HepG2 (cell line): ENCODE measurements around the gene AKR1B15. TPM values are rescaled to one million over a fixed set of nuclear protein-coding genes. Genes with fewer than 3 reads are reported as not detected.

Experiments used
- ATAC-seq: fragments of 200-7000 bp; cut with Tn5 transposase; 3 replicates; pipeline ENCODE4 v1.9.1; 2020; ENCODE audit warnings: mild to moderate bottlenecking, moderate library complexity
- BruUV-seq: library from RNA; stranded (reverse); fragments of 400-500 nt; replicated peaks from 2 replicates; lab custom pipeline; 2021; lab: Mats Ljungman, UMichigan
- CTCF ChIA-PET: fragments of 300-600 bp; formaldehyde crosslinking; extraction: SDS; loops from one replicate; lab custom pipeline; 2021; ENCODE audit warnings: low total read pairs, inconsistent platforms, low intra/inter-chr PET ratio; lab: Yijun Ruan, JAX
- POLR2A ChIA-PET: fragments of 350-600 bp; sonication (Branson Sonifier 250); formaldehyde crosslinking; loops from one replicate; lab custom pipeline; 2020; ENCODE audit warnings: antibody characterized with exemption, inconsistent platforms; lab: Yijun Ruan, JAX
- DNase-seq: peaks from one replicate; pipeline ENCODE4 v3.0.0-alpha.2; 2015; ENCODE audit warnings: low spot score
- FAIRE-seq: peaks from 3 replicates; lab custom pipeline; 2011; peaks lifted over from hg19 to GRCh38; lab: Jason Lieb, UNC
- H2AFZ ChIP-seq: one replicate; pipeline ENCODE4 v1.6.1; 2011; ENCODE audit warnings: low read length, inconsistent platforms
- H3K27ac ChIP-seq: fragments of 300-600 bp; 3 replicates; pipeline ENCODE4 v1.8.0; 2011; ENCODE audit warnings: mixed run types, mild to moderate bottlenecking, mixed read lengths, low read length, inconsistent platforms; ENCODE audit not compliant: insufficient read depth; ENCODE audit errors: extremely low read length
- H3K27me3 ChIP-seq, 2 experiments: fragments of 200-600 bp in 1 of 2; 2 replicates in 1 of 2; 3 replicates in 1 of 2; pipeline versions ENCODE4 v1.6.0 to v1.8.0; 2011; ENCODE audit warnings: low read length in 2 of 2, mild to moderate bottlenecking in 2 of 2, moderate library complexity in 2 of 2, inconsistent platforms in 1 of 2; ENCODE audit not compliant: insufficient read depth in 2 of 2, control insufficient read depth in 1 of 2
- H3K36me3 ChIP-seq, 2 experiments: fragments of 200-600 bp in 1 of 2; replicated peaks in 1 of 2; 2 replicates in 1 of 2; 3 replicates in 1 of 2; pipeline versions ENCODE4 v1.5.1 to v1.8.0; 2011; ENCODE audit warnings: low read length in 2 of 2, inconsistent platforms in 1 of 2; ENCODE audit not compliant: insufficient read depth in 2 of 2, control insufficient read depth in 1 of 2
- H3K4me1 ChIP-seq: 2 replicates; pipeline ENCODE4 v1.5.1; 2012; ENCODE audit warnings: low read length, inconsistent platforms; ENCODE audit not compliant: insufficient read depth
- H3K4me2 ChIP-seq: 2 replicates; pipeline ENCODE4 v1.6.0; 2011; ENCODE audit warnings: low read depth, low read length, inconsistent platforms
- H3K4me3 ChIP-seq, 3 experiments: fragments of 200-600 bp in 1 of 3; sonication (generic), shearing (Covaris generic) in 1 of 3; replicated peaks in 1 of 3; 2 replicates each; pipeline ENCODE4 v1.5.1; 2011 to 2016; ENCODE audit warnings: low read length in 3 of 3, inconsistent platforms in 2 of 3, low read depth in 2 of 3, mild to moderate bottlenecking in 2 of 3, control low read depth in 1 of 3, mixed read lengths in 1 of 3; ENCODE audit not compliant: insufficient read depth in 1 of 3
- H3K79me2 ChIP-seq: one replicate; pipeline ENCODE4 v1.6.1; 2011; ENCODE audit warnings: low read length, inconsistent platforms; ENCODE audit not compliant: insufficient read depth
- H3K9ac ChIP-seq: 2 replicates; pipeline ENCODE4 v1.6.0; 2011; ENCODE audit warnings: mild to moderate bottlenecking, low read depth, low read length, inconsistent platforms; ENCODE audit not compliant: insufficient read depth
- H3K9me3 ChIP-seq: 2 replicates; pipeline ENCODE4 v1.5.1; 2012; ENCODE audit warnings: mild to moderate bottlenecking, low read length
- H4K20me1 ChIP-seq: 2 replicates; pipeline ENCODE4 v1.6.0; 2011; ENCODE audit warnings: inconsistent platforms, mild to moderate bottlenecking, low read length, moderate library complexity; ENCODE audit not compliant: insufficient read depth
- BRD4 ChIP-seq: sonication (generic); formaldehyde crosslinking; IDR thresholded peaks from 2 replicates; pipeline ENCODE4 v1.4.0; 2020; ENCODE audit warnings: missing genetic modification reagents
- PAXIP1 ChIP-seq: sonication (generic); formaldehyde crosslinking; conservative IDR thresholded peaks from 2 replicates; pipeline ENCODE4 v1.4.0; 2020; ENCODE audit warnings: mild to moderate bottlenecking, missing genetic modification reagents, moderate library complexity
- ZNF264 ChIP-seq: sonication (generic); formaldehyde crosslinking; IDR thresholded peaks from 2 replicates; pipeline ENCODE4 v1.4.0; 2020; ENCODE audit warnings: missing genetic modification reagents
- ZNF503 ChIP-seq: sonication (generic); formaldehyde crosslinking; IDR thresholded peaks from 2 replicates; pipeline ENCODE4 v1.4.0; 2020; ENCODE audit warnings: missing genetic modification reagents
- ZNF687 ChIP-seq: sonication (generic); formaldehyde crosslinking; IDR thresholded peaks from 2 replicates; pipeline ENCODE4 v1.5.1; 2020; ENCODE audit warnings: mild to moderate bottlenecking, missing genetic modification reagents, moderate library complexity
- WGBS: methylation state at CpG from one replicate; pipeline ENCODE4 v1.1.6; 2017; ENCODE audit warnings: low lambda C conversion rate; 5-methylcytosine and 5-hydroxymethylcytosine counted together
- in situ Hi-C: cut with HindIII; loops from 2 replicates; pipeline ENCODE4 v1.10.0; 2017; ENCODE audit warnings: low pct_unique_long_range_greater_than_20kb; ENCODE audit not compliant: extremely low pct_ligation_motif_present
- intact Hi-C: fragments of 100-400 bp; cut with micrococcal nuclease; formaldehyde crosslinking; loops from one replicate; pipeline ENCODE4 v1.10.0; 2022; ENCODE audit not compliant: unreplicated experiment
- polyA plus RNA-seq, 8 experiments: library from polyadenylated mRNA; depleted of rRNA in 3 of 8; stranded (reverse) in 7 of 8; unstranded in 1 of 8; fragments of >200 nt; fragmentation: Illumina TruSeq in 4 of 8; extraction: Trizol in 4 of 8; gene quantifications; 2 replicates each; pipeline versions ENCODE4 v1.2.1 to v1.2.3, GENCODE V29; 2011 to 2016; ENCODE audit warnings: low read depth in 4 of 8, missing spikeins in 1 of 8, mixed read lengths in 1 of 8; ENCODE audit not compliant: insufficient read depth in 1 of 8
- total RNA-seq, 5 experiments: library from RNA; depleted of rRNA; stranded (reverse); fragments of >200 nt; fragmentation: Illumina TruSeq; extraction: Trizol; gene quantifications; 2 replicates each; pipeline ENCODE4 v1.2.3, GENCODE V29; 2016; ENCODE audit warnings: low read depth in 1 of 5
- TF ChIP-seq, protein P1 (sequence below): sonication (generic); formaldehyde crosslinking; IDR thresholded peaks from 2 replicates; pipeline ENCODE4 v1.4.0; 2020; ENCODE audit warnings: mild to moderate bottlenecking, missing genetic modification reagents

Gene AKR1B15
- total and polyA plus RNA-seq, 2 of the 13 experiments (the other 11 are each of a cell fraction or from before 2014, with no cell fraction given) = 0.77 TPM; not detected in 1

GRCh38 chr7:134618756-134619530, 70.0 kb downstream of the AKR1B15 start:
- no peak overlapping the region for H3K4me3 ChIP-seq
- 12% methylated on average over 5 of the region's 5 CpGs for WGBS
- H3K79me2 ChIP-seq = no peaks in the 10 kb centered on the region
- H4K20me1 ChIP-seq = no peaks in the 10 kb centered on the region
- no TSS peak for BruUV-seq
- no peak overlapping the region for H3K9ac ChIP-seq
- no peak overlapping the region for H3K27ac ChIP-seq
- intact Hi-C loops (no loop called here), in situ Hi-C loops (no loop called here)
- H3K36me3 ChIP-seq = no peaks in the 10 kb centered on the region
- DNase-seq (no peak), FAIRE-seq (no peak), ATAC-seq (no peak)
- H3K9me3 ChIP-seq = no peaks in the 10 kb centered on the region
- peaks cover 0 to 8% of the 10 kb centered on the region in 2 experiments; a peak in 1 of 5 replicates for H3K27me3 ChIP-seq
- ChIA-PET POLR2A (no interaction called here), CTCF (no interaction called here)
- no peaks in the 10 kb centered on the region for H3K4me1 ChIP-seq
- no peak overlapping the region for H2AFZ ChIP-seq
- TF ChIP-seq PAXIP1 (no peak), ZNF687 (CRISPR knock-in tag) (no peak), BRD4 (CRISPR knock-in tag) (no peak), ZNF264 (CRISPR knock-in tag) (no peak), ZNF503 (CRISPR knock-in tag) (no peak)
- TF ChIP-seq, protein P1, sequence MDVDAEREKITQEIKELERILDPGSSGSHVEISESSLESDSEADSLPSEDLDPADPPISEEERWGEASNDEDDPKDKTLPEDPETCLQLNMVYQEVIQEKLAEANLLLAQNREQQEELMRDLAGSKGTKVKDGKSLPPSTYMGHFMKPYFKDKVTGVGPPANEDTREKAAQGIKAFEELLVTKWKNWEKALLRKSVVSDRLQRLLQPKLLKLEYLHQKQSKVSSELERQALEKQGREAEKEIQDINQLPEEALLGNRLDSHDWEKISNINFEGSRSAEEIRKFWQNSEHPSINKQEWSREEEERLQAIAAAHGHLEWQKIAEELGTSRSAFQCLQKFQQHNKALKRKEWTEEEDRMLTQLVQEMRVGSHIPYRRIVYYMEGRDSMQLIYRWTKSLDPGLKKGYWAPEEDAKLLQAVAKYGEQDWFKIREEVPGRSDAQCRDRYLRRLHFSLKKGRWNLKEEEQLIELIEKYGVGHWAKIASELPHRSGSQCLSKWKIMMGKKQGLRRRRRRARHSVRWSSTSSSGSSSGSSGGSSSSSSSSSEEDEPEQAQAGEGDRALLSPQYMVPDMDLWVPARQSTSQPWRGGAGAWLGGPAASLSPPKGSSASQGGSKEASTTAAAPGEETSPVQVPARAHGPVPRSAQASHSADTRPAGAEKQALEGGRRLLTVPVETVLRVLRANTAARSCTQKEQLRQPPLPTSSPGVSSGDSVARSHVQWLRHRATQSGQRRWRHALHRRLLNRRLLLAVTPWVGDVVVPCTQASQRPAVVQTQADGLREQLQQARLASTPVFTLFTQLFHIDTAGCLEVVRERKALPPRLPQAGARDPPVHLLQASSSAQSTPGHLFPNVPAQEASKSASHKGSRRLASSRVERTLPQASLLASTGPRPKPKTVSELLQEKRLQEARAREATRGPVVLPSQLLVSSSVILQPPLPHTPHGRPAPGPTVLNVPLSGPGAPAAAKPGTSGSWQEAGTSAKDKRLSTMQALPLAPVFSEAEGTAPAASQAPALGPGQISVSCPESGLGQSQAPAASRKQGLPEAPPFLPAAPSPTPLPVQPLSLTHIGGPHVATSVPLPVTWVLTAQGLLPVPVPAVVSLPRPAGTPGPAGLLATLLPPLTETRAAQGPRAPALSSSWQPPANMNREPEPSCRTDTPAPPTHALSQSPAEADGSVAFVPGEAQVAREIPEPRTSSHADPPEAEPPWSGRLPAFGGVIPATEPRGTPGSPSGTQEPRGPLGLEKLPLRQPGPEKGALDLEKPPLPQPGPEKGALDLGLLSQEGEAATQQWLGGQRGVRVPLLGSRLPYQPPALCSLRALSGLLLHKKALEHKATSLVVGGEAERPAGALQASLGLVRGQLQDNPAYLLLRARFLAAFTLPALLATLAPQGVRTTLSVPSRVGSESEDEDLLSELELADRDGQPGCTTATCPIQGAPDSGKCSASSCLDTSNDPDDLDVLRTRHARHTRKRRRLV (CRISPR knock-in tag) = no peak
- no peak overlapping the region for H3K4me2 ChIP-seq
